ENCODE results near the gene TNPO3.
"Not testable (repeated sequence)": the region's sequence is repeated elsewhere in the genome, so short reads cannot be mapped to it uniquely, and the experiment has no call there.

Gene TNPO3

DNA sequence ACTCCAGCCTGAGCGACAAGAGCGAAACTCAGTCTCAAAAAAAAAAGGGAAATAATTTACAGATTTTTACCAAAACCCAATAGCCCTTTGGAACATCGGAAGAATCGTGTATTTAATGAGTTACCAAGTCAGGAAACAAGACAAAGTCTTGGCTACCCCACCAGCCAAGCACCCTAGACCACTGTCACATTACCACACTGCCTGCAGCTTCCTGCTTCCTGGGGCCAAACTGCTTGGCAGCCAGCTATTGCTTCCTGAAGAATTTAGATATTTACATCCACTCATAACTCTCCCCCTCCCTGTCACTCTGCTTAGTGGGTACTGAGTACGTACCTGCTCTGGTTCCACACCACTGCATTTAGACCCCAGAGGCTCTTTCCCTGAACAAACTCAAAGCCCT is 14.1 kb upstream of the TNPO3 start:
- no peak for DNase-seq (ENCODE audit: low spot score)

DNA sequence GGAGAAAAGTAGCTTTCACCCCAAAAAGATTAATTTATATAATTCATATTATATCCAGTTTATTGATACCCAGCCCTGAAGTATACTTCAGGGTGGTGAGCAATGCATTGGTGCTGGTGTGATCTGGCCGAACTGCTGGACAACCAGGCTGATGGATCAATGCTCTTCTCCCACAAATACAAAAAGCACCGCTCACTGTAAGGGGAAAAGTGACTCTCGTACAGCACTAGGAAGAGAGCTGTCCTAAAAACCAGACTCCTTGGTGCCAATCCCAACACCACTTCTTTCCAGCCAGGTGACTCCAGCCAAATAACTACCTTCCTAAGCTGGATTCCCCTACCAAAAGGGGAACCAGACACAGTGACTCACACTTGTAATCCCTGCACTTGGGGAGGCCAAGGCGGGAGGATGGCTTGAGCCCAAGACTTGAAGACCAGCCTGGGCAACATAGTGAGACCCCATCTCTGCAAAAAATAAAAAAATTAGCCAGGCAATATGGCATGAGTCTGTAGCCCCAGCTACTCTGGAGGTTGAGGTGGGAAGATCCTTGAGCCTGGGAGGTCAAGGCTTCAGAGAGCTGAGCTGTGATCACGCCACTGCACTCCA is 13.1 kb upstream of the TNPO3 start:
- DNase-seq (ENCODE audit: low spot score) = no peak

DNA sequence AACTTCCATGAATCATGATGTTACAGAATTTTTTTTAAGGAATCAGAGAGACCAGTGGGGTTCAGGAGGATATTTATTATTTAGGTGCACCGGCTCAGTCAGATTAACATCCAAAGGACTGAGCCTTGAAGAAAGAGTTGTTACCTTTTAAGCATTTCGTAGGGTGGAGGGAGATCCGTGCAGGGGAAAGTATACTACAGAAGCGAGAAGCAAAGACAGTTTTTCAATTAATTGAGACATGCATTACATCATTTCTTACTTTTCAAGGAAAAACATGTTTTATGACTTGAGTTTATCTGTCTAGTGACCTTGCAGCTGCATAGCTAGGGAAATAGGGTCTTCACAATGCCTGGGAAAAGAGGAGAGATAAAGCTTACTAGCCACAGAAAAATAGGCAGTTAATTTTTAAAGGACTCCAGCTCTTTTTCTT is 12.2 kb upstream of the TNPO3 start:
- DNase-seq (ENCODE audit: low spot score) = not testable (repeated sequence)

DNA sequence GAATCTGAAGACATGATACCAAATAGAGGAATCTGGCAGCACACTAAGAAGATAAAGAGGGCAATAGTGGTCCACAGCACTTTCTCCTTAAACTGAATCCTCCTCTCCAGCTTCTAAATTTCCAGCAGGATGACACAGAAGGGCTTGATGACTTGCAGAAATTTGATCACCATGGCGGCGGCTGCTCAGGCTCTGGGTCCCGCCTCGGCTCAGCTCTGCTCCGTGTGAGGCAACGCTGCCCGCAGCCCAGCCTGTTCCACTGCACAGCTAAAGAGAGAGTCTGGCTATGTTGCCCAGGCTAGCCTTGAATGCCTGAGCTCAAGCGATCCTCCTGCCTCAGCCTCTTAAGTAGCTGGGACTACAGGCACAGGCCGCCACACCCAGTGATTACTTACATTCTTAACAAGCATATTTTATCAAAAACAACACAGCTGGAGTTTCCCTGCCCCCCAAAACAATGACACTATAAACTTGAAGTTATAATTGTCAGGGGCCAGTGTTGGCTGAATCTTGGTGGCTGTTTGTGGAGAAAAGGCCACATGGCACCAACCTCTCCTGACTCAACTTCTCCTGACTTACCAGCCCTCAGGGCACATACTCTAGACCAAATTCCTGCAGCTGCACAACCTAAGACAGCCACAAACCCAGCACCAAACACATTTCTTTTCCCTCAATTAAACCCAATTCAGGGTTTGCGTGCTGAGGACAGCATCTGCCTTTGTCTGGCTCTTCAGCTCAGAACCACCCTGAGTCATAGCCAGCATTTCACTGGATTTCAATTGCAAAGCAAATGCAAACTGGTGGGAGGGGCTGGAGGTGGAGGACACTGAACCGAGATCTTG is 11.6 kb upstream of the TNPO3 start:
- no peak for DNase-seq (ENCODE audit: low spot score)

DNA sequence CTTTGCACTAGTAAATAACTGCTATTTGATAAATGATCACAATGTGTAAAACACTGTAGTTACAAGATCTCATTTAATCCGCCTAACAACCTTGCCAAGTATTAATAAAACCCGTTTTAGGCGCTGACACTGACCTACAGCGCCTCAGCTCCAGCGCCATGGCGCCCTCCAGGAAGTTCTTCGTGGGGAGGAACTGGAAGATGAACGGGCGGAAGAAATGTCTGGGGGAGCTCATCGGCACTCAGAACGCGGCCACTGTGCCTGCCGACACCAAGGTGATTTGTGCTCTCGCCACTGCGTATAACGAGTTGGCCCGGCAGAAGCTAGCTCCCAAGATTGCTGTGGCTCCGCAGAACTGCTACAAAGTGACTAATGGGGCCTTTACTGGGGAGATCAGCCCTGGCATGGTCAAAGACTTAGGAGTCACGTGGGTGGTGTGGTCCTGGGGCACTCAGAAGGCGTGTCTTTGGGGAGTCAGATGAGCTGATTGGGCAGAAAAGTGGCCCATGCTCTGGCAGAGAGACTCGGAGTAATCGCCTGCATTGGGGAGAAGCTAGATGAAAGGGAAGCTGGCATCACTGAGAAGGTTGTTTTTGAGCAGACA is 1.1 kb upstream of the TNPO3 start:
- DNase-seq (ENCODE audit: low spot score) = no peak

DNA sequence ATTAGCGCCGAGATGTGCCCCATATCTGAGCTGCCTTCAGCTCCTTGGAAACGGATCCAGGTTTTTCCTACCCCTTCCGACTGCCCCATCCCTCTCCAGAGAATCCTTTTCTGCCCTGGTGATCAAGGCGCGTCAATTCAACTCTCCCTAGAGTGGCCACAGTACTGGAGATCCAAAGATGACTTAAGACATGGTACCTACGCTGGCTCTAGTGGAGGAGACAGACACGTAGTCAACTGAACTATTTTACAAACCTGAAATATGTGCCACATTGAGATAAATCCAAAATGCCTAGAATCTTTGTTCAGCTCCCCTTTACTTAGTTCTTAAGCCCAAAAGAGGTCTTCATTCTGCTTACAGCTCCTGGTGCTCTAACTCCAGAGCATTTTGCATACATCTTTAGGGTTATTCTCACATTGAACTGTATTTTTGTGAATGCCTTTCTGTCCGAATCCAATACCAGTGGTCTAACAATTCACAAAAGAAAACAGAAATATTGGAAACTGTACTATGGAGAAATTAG is 444 bp upstream of the TNPO3 start:
- DNase-seq (ENCODE audit: low spot score) = no peak

DNA sequence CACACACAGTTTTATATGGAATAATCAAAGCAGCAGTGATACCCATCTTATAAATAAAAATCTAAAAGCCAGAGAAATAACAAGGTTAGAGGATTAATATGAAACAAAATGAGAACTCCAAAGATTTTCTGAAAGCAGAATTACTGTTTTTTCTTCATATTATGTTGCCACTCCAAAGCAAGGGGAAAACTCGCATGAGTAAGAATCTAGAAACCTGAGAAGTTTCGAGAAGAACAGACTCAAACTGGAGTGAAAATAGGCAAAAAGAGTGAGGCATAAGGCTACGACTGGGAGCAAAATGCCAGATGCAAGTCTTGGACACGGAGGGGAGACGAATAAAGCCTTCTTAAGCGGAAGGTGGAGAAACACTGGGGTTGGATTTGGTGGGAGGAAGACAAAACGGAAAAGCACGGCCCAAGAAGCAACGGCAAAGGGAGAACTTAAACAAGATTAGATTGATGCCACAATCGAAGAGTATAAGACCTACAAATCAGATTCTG is 923 bp downstream of the TNPO3 start:
- no peak for DNase-seq (ENCODE audit: low spot score)

DNA sequence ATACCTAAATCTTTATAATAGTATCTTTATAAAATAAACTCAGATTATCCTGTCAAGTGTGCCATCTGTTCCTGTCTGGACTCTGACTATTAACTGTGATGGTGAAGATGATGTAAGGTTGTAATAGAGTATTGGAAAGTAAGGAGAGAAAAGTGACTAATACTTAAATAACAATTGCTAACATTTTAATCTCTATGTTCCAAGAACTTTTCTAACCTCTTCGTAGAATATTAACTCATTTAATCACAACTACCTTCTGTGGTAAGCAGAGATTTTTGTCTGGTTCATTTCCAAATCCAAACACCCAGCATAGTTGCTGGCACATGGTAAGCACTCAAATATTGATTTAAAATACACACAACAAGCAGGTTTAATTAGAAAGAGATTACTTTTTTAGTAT is 2.5 kb downstream of the TNPO3 start:
- no peak for DNase-seq (ENCODE audit: low spot score)

DNA sequence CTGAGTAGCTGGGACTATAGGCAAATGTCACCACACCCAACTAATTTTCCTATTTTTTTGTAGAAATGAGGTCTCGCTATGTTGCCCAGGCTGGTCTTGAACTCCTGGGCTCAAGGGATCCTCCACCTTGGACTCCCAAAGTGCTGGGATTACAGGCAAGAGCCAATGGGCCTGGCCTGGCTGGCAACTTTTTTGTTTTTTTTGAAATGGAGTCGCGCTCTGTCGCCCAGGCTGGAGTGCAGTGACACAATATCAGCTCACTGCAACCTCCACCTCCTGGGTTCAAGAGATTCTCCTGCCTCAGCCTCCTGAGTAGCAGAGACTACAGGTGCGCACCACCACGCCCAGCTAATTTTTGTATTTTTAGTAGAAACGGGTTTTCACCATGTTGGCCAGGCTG is 3.5 kb downstream of the TNPO3 start:
- not testable (repeated sequence) for DNase-seq (ENCODE audit: low spot score)

DNA sequence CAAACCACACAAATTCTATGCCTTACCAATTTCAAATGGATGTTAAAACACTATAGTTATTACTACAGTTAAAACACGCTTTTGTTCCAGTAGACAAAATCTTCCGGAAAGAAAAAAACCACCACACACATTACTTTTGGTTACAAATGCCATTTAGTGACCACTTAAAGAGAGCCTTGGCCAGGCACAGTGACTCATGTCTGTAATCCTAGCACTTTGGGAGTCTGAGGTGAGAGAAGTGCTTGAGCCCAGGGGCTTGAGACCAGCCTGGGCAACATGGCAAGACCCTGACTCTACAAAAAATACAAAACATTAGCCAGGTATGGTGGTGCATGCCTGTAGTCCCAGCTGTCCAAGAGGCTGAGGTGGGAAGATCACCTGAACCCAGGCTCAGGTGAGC is 7.2 kb downstream of the TNPO3 start:
- no peak for DNase-seq (ENCODE audit: low spot score)

DNA sequence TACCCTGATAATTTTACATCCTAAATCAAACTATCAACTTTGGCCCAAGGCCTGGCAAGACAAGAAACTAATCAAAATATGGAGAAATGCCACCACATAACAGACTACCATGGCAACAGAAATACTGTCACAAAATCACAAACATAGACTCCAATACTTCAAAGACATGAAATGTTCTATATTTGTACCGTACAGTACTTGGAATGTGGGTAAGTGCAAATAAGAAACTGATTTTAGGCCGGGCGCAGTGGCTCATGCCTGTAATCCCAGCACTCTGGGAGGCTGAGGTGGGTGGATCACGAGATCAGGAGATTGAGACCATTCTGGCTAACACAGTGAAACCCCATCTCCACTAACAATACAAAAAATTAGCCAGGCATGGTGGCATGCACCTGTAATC is 9.2 kb downstream of the TNPO3 start:
- DNase-seq (ENCODE audit: low spot score) = no peak

DNA sequence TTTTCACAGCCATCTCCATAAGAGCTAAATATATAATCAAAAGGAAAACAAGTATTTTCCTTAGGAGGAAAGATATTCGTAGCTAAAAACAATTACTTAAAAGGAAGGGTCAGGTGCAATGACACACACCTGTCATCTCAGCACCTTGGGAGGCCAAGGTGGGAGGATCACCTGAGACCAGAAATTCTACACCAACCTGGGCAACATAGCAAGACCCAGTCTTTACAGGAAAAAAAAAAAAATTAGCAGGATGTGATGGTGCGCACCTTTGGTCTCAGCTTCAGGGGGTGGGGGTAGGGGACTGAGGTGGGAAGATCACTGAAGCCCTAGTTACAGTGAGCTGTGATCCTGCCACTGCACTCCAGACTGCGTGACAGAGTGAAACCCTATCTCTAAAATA is 11.9 kb downstream of the TNPO3 start:
- no peak for DNase-seq (ENCODE audit: low spot score)

DNA sequence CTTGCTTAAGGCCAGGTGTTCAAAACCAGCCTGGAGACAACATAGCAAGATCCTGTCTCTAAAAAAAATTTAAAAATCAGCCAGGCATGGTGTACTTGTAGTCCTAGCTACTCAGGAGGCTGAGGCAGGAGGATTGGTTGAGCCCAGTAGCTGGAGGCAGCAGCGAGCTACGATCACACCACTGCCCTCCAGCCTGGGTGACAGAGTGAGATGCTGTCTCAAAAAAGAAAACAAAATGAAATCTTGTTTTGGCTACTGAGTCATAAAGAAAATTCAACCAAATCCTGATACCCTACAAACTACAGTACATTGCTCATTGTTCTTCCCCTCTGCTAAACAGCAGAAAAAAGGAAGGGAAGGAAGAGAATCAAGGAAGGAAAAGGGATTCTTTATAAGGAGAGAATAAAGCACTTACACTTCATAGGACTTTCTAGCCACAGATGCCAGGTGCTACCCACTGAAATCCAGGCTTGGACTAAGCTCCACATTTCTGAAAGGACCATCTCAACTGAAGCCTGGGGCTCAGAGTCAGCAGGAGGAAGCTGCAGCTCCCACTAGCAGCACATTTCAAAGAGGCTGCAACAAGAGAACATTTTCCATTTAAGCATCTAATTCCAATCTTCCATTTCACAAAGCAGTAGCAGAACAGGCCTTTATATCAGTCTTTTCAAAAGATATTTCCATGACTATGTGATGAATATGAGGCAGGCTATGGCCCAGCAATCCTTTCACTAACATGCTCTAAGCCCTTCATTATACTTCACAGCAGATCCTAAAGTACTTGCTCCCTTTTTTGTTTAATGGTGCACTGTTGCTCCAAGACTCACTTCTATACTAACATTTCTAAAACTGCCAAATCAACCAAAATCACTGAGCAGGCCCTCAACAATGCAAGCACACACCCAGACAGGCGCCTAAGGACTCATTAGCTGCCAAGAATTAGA is 13.5 kb downstream of the TNPO3 start:
- no peak for DNase-seq (ENCODE audit: low spot score)

DNA sequence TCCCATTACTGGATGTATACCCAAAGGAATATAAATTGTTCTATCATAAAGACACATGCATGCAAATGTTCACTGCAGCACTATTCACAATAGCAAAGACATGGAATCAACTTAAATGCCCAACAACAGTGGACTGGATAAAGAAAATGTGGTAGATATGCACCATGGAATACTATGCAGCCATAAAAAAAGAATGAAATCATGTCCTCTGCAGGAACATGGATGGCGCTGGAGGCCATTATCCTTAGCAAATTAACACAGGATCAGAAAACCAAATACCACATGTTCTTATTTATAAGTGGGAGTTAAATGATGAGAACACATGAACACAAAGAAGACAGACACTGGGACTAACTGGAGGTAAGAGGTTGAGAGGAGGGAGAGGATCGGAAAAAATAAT is 16.4 kb downstream of the TNPO3 start:
- not testable (repeated sequence) for DNase-seq (ENCODE audit: low spot score)

DNA sequence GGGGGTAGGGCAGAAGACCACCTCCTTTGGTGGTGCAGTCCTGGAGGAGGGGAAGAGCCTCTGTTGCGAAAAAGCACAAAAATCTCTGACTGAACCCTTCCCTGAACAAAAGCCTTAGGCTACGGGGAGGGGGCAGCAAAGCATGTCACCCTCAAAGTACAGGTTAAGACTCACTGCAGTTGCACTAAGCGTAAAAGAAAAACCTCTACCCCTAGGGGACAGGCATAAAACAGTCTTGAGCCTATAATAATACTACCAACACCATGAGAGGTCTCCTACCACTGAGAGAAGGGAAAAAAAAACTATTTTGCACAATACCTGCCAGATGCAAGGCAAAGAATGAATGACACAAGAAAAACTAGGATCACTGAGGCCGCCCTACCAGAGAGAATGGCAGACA is 17.3 kb downstream of the TNPO3 start:
- DNase-seq (ENCODE audit: low spot score) = no peak

DNA sequence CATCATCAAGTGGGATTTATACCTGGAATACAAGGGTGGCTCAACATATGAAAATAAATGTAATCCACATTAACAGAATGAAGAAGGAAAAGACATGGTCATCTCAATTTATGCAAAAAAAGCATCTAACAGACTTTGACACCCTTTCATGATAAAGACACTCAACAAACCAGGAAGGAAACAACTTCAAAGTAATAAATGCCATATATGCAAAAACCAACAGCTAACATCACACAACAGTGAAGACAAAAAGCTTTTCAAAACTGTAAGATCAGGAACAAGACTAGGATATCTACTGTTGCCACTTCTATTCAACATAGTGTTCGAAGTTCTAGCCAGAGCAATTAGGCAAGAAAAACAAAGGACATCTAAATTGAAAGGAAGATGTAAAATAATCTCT is 22.9 kb downstream of the TNPO3 start:
- no peak for DNase-seq (ENCODE audit: low spot score)

DNA sequence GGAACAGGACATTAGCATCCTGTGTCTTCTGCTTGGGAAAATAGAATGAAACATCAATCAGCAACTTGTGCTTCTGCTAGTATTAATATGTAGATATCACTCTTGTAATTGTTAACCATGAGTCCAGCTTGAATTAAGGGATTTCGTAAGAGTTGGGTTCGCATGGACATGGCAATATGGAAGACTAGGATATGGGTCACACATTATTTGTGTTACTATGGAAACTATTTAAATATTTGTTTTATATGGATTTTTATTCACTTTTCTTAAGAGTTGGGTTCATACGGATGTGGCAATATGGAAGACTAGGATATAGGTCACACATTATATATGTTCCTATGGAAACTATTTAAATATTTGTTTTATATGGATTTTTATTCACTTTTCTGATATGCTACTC is 24.5 kb downstream of the TNPO3 start:
- no peak for DNase-seq (ENCODE audit: low spot score)

DNA sequence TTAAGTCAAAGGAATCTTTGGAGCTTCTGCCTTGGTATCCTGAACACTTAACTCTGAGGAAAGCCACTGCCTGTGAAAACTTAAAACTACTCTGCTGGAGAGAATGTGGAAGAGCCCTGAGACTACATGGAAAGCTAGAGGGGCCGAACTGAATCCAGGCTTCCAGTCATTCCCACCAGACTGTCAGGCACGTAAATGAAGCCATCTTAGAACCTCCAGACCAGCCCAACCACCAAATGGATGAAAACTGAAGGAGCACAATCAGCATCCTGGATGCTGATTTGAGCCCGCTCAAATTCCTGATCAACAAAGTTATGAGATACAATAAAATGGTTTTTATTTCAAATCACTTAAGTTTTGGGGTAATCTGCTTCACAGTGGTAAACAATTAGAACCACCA is 30.8 kb downstream of the TNPO3 start:
- DNase-seq (ENCODE audit: low spot score) = no peak

DNA sequence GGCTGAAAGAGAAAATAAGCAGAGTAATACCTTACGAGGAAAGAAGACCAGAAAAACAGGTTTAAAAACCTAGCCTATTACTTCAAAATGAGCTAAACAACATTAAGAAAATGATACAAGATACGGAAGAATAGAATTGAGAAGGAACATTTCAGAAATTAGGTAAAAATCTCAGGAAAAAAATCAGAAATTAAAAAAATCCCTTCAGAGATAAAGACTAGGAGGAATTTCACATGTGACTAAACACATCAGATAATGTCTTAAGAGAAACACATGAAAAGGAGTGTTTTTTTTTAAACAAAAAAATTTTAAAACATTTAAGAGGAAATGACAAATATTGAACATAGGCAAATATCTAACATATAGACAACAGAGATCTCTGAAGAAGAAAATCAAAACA is 33.3 kb downstream of the TNPO3 start:
- DNase-seq (ENCODE audit: low spot score) = no peak

DNA sequence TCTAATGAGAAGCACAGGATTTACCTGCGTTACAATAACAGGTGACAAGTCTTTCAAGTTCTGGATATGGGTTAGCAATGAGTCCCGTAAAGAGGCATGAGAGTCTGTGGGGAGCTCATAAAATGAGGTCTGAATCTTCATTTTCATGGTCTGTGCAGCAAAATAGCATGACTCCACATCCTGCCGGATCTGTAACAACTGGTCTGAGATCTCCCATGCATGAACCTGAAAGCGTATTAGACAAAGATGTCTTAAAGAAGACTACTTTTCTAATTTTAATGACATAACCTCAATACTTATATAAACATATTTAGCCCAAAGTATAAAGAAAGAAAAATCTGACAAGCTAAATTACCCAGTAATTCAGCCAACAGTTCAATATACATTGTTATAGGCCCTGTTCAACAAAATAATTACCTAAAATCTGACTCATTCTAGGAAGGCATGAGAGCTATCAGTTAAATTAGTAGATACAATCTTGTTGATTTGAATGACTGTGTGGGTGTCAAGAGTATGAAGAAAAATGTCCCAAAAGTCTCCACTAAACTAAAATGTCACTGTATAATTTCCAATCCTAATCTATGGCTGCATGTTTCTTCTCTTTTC is 36.9 kb downstream of the TNPO3 start:
- DNase-seq (ENCODE audit: low spot score) = no peak

DNA sequence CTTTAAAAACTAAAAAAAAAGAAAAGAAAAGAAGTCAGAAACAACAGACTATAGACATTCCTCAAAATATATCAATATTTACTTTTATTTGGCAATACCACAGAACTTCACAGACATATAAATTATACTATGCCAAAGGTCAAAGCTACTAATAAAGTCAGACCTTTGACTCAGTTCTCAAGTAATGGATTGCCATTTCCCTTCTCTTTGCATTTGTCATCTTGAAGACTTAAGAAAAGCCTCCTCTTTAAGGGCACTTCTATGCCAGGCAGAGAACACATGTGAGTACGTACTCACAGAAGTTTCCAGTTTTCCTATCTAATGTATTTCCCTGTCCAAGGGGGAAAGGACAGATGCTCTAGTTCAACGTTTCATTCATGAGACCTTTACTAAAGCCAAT is 37.6 kb downstream of the TNPO3 start:
- DNase-seq (ENCODE audit: low spot score) = no peak

Measured in HuH-7 (cell line).